EH (cell line): Measurements from ENCODE around the gene PCNX2.

Source experiments
- DNase-seq: peaks from one replicate; pipeline ENCODE4 v3.0.0-alpha.2; 2015; ENCODE audit warnings: low read depth

Gene PCNX2

DNA sequence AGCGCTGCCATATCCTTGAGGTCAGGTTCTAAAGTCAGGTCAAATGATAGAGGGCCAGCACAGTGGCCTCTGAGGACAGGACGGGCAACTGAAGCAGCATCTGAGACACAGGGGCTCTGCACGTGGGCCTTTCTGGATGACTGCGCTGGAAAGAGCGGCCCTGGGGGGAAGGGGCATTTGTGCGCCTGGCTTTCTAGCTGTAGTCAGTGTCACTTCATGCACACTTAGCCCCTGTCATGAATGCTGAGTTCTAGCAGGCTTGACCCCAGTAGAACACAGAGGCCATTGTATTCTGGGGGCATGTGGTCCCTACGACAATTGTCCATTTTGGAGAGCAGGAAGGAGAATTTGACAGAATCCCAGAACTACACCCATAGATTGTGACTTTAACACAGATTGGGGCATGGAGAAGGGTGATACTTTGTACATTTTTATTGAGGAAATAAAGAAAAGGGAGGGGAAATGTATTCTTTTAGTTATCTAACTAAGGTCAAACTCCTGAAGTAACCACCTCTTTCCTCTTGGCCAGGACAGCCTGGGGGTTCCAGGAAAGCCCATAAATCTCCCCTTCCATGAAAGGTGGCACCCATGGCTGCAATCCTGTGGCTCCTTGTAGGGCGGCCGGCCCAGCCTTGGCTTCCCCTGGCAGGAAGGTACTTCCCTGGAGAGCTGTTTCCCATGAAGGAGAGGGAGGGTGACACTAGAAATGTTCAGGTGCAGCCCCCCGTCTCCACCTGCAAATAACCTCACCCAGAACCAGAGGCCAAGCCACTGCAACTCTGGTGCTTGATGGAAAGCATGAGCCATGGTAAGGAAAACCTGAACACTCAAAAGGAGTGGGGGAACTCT is 310.7 kb downstream of the PCNX2 start:
- DNase-seq: no peak

DNA sequence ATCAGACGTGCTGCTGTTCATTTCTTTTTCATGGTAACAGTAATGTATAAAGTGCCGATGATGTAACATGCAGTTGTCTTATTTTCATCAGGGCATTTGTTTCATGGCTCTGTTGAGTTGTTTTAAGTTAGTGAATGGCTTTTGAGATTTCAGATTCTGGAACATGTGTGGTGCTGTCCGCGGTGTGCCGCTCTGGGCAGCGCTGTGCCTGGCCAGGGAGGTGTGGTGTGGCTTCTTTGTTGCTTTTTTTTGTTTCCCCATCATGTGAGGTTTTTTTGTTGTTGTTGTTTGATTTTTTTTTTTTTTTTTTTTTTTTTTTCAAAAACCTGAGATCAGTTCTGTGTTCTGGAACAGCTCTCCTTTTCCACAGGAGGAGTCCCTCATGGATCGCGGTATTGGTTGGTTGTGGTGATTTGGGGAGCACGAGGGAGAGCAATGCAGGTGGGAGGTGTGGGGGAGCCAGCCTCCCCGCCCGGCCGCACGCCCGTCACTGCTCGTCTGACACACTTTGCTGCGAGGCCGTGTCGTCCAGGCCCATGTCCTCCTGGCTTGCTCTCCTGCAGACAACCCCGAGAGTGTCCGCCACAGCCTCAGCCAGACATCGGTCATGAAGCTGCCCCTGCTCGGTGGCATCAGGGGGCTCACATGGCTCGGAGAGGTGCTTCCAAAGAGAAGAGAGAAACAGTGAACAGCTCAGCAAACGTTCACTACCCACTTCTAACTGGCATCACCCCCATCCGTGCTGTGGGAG is 311.5 kb downstream of the PCNX2 start:
- DNase-seq: no peak

DNA sequence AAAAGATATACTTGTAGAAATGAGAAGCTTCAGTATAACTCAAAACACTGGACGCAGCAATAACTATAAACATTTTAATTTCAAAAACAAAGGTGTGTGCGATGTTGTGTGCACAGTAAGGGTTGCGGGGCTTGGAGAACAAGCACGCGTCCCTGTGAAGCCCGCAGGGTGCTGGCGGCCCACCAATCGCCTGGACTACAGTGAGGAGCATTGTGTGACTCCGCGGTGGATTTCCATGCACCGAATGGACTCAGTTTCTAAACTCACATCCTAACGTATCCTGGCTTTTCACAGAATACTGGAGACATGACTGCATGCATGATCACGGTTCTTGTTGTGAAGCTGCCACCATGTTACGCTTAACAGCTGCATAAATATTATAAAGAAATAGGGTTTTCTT is 312.1 kb downstream of the PCNX2 start:
- DNase-seq: no peak

DNA sequence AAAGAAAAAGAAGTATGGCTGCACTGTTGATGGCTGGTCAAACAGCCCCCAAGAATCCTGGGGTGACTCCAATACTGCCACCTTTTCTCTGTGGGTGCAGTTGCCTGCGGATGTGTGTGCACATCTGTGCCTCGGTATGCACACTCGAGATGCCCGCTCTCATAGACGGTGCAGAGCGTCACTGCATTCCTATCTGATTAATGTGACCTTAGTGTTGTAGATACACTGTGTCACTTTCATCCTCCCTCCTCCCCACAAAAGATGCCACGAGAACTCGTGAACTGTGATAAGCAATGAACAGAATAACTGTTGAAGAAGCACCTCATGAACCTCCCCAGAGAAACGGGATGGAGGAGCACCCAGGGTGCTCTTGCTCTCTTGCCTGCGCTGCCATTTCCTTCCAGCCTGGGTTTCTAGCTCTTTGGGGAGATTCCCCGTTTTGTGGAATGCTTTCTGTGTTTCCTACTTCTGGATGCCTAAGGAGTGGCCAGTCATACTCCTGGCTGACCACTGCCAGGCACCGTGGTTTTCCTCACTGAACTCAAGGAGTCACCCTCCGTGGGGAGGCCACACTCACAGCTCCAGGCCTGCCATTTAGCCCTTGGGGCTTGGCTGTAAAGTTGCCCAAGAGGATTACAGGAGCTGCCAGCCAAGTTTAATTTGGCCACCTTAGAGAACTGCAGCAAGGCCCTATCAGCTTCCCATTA is 313.1 kb downstream of the PCNX2 start:
- DNase-seq: peak; percentile 64

DNA sequence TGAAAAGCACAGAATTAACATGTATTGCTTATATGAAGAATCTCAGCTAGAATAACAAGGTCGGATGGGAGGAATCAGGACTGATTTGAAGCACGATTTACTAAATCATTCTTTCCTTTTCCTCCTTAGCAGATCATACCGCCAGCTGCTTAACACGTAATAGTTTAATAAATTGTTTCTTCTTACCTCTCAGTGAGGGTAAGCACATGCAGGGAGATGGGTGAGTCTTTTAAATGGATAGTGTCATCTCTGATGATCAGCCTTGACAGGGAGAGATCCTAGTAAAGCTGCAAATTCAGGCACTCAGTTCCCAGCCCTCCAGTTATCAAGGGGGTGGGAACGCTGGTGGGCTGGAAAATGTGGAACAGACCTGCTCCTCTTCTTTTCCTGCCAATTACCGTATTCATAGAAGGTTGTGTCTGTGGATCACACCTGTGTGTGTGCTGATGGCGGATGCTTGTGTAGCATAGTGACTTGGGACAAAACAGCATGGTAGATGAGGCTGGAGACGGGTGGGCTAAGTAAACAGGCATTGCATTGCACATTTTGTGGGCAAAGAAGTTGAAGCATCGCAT is 314.5 kb downstream of the PCNX2 start:
- DNase-seq: no peak

DNA sequence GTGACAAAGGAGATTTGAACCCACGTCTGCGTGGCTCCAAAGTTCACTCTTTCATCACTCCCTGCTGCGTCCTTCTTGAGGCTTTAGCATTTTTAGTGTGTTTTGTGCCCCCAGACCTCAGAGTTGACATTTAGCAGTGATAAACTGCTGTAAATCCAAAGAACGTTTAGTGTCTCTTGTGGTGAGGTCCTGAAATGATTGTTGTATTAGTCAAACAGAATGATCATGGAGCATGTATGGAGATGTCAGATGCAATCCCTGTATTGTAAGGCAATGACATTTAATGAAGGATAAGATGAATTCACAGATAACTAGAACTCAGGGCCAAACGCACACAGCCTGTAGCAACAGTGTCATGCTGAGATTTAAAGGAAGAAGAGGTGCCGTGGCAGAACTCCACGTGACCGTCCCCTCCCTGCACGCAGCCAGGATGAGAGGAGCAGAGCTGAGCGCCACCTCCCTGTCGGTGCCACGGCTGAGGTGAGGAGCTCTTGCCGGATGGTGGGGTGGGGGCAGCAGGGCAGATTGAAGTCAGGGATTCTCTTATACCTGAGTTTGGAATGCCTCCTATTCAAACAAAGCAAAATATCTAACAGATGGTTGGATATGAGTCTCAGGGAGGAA is 315.1 kb downstream of the PCNX2 start:
- peak; percentile 19 for DNase-seq

DNA sequence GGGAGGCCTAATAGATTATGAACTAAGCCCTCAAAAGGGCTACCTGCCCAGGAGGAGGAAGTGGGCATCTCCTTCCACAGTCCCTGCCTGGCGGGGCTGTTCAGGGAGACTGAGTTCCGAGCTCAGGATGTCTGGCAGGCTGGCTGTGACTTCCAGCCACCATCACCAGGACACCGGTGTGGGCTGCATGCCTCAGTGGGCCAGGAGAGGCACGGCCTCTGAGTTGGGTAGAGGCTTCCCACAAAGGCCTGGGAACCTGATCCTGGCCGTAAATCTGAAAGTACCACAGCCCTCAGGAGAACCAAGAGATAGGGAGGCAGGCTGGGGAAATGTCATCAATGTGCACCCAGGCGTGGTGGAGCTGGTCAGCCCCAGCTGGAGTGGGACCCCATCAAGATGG is 316.0 kb downstream of the PCNX2 start:
- DNase-seq: no peak

DNA sequence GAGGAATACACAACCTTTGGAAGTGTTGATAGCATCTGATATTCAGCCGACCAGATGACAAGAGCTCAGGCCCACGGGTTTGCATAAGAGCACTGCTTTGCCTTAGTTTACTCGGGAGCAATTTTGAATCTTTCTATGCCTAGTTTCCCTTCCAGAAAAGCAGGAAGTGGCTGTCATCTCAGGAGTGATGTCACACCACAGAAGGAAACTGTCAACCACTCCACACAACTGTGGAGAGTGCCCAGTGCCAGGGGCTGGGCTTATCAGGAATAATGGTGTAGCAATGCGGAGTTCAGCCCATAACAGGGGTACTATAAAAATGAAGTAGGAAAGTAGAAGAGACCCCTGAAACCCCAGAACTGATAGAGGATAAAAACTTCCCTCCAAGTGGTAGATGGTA is 316.7 kb downstream of the PCNX2 start:
- no peak for DNase-seq

DNA sequence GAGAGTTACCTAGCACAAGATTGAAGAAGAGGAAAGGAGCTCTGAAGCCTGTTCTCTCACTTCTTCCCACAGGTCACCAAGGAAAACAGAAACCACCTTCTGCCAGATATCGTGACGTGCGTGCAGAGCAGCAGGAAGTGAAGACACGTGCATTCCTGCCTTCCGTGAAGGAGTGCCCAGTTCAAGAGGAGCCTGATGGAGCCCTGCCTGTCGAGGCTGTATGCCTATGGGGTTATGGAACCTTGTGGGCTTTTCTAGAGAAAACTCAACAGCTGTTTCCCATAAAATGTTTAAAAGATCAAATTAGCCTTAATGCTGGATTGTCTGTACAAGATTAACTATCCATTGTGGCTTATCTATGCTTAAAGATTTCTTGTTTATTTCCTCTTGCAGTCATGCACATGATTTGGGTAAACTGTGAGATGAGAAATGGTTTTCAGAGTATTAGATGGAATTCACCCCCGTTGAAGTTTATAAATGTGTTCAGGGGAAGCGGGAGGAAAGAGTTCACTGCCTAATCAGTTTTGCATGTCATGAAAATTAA is 317.4 kb downstream of the PCNX2 start:
- no peak for DNase-seq

DNA sequence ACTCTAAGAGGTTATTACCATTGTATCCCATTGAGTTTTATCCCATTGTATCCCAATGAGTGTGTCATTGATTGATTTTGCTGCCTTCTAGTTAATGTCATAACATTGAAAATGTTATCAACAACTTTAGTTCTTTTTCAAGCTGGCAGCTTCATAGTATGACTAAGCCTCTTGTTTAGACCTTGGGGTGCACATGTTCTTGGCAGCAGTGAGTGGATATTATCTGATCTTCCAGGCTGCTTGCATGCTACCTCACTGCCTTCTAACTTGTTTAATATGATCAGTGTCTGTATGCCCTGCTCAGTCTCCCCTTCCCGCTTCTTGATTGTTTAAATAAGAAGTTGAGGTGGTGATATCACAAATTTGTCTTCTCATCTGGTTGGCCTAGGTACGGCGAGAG is 320.6 kb downstream of the PCNX2 start:
- peak; percentile 7 for DNase-seq

DNA sequence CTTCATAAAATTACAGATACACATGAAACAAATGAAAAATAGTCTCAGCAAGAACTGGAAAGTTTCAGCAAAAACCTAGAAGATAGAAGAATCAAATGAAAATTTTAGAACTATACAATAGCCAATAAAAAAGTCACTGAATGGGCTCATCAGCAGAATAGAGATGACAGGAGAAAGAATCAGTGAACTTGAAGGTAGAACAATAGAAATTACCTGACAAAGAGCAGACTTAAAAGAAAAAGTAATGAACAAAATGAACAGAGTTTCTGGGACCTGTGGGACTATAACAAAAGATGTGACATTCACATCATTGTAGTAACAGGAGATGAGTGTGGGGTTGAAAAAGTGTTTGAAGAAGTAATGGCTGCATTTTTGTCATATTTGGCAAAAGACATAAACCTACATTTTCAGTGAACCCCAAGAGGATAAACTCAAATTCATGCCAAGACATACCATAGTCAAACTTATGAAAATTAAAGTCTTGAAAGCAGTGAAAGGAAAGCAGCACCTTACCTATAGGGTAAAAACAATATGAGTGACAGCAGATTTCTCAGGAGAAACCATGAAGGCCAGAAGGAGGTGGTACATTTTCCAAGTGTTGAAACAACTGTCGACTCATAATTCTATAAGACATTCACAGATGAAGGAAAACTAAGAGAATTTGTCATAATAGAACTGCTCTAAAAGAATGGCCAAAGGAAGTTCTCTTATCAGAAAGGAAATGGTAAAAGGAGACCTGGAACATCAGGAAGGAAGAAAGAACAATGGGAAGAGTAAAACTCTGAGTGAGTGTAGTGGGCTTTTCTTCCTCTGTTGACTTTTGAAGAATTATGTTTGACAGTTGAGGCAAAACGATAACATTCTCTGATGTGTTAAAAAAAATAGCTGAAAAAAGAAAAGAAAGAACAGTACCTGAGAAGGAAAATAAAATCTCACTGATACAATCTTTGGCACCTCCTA is 321.6 kb downstream of the PCNX2 start:
- no peak for DNase-seq

DNA sequence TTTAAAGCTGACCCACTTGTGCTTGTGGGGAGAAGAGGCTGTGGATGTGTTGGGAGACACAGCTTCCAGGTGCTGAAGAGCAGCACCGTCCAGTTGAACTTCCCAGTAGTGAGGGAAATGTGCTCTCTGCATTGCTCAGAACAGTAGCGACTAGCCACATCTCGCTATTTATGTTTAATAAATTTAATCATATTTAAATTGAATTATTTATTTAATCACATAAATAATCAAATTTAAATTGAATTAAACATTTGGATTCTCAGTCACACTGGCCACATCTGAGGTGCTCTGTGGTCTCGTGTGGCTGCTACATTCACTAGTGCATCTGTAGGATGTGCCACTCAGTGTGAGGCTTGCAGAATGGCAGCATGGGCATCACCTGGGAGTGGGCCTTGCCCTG is 325.0 kb downstream of the PCNX2 start:
- DNase-seq: no peak

DNA sequence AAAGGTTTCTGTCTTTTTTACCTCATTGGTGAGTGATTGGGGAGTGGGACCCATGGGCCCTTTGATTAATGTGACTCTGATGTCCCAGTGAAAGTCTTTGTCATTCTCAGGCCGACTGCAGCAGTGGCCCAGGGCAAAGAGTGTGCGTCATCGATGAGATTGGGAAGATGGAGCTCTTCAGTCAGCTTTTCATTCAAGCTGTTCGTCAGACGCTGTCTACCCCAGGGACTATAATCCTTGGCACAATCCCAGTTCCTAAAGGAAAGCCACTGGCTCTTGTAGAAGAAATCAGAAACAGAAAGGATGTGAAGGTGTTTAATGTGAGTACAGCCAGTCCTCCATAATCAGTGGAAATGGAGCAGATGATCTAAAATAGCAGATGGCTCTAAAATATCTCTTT is 325.7 kb downstream of the PCNX2 start:
- DNase-seq: no peak

DNA sequence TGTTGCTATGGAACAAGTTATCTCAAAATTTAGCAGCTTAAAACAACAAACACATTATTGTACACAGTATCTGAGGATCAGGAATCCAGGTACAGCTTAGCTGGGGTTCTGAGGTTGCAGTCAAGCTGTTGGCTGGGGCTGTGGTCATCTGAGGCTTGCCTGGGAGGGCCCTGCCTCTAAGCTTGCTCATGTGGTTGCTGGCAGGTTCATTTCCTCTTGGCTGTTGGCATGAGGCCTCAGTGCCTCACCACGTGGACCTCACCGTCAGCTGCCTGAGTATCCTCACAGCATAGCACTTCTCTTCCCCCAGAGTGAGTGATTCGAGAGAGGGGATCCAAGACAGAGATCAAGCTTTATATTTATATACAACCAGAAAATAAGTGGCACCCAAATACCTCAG is 326.6 kb downstream of the PCNX2 start:
- peak; percentile 13 for DNase-seq

DNA sequence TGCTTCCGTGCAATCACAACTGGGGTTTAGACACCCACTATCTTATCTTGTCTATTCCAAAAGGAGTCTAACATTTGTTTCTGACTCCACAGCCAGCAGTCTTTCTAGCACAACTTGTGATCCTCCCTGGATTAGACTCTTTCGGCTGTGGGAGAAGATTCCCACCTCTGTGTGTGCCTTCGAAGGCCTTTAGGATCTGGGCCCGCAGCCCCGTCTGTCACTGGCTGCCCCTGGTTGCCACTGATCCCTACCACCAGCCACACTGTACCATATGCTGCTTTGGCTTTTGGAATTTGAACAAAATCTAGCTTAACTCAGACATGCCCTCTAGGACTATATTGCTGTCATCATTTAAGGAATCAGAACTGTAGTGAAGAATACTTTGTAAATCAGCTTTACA is 327.1 kb downstream of the PCNX2 start:
- no peak for DNase-seq

DNA sequence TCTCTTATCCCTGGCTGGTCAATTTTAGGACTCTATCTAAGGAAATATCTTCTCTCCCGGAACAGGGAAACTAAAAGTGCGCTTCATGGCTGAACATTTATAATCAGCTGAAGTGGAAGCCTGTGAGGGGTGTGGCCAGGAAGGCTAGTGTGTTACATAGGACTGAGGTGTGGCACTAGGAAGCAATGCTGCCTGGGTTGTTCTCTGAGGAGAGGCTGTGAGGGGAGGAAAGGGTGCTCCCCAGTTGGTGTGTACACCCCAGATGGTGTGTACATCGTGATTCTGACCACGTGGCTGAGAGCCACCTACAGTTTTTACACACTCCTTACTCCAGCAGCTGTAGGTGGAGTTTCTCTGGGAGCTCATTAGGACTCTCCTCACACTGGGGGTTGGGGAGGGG is 328.9 kb downstream of the PCNX2 start:
- no peak for DNase-seq

DNA sequence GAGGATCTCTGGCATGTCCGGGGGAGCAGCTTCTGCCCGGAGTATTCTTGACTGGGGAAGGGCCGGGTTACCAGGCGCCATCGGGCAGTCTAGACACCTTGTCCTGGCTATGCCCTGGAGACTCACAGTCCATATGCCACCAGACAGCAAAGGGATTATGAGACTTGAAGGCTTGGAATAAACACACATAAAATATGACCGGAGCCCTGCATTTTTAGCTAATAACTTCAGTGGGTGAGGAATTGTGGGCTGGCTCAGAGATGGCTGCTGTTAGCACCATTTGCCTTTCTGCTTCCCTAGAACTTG is 329.7 kb downstream of the PCNX2 start:
- no peak for DNase-seq

DNA sequence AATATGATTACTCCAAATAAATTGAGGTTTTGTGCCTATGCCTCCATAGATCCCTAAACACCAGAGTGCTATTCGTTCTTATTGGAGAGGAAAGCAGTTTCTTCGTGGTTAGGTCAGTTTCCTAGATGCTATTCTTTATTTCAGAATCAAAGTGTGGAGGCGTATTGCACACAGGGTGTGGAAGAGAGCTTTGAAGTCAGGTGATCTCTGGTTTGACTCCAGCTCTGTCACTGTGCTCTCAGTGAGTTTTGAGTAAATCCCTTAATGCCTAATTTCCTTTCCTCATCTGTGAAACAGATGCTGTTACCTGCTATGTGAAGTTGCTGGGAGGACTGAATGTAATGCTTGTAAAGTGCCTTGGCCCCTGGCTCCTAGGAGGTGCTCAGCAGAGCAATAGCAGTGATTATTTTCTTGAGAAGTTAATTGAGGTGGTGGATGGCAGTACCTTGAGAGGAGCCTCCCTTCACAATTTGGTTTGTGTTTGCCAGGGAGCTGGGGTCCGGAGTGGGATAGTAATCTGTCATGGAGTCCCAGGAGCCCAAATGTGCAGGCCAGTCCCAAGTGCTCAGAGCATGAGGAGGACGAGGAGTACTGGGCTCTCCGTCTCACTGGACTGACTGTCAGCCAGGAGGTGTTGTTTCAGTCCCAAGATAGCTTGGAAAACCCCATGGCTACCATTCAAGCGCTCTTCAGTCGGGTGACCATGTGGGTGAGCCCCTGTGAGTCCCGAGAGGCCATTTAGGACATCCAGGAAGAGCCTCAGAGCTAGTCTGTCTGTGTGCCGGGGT is 330.2 kb downstream of the PCNX2 start:
- DNase-seq: no peak

DNA sequence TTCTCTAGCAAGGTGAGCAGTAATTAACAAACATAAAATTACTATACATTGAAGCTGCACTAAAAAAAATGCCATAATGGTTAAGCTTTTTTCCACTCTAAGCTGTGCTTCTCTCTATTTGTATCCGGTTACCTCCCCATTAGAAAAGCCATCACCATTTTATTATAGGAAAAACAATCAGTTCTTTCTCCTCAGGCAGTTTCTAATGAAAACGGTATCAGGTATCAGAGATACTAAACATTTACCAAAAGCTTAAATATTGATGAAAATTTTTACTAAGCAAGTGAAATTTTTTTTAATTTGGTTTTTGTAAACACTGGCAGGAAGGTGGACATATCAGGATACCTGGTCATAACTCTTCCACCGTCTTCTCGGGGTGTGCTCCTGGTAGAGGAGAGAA is 330.9 kb downstream of the PCNX2 start:
- DNase-seq: no peak
